GM18511 (cell line): ENCODE results near the gene UXS1.

Source experiments
- ATAC-seq: cut with Tn5 transposase; IDR thresholded peaks from one replicate; pipeline ENCODE4 v1.9.1; 2021; ENCODE audit warnings: mild to moderate bottlenecking, moderate library complexity; ENCODE audit not compliant: unreplicated experiment

The UXS1 gene

GRCh38 chr2:106189764-106190468 is 4.2 kb downstream of the UXS1 start:
- ATAC-seq = no peak

- peak; percentile 23 for ATAC-seq
These were observed 4.8 kb downstream of the UXS1 start for GRCh38 chr2:106189325-106189724.

GRCh38 chr2:106187273-106187891 is 6.7 kb downstream of the UXS1 start:
- ATAC-seq = no peak

GRCh38 chr2:106185475-106186184 is 8.5 kb downstream of the UXS1 start:
- ATAC-seq = no peak

GRCh38 chr2:106184857-106185256 is 9.2 kb downstream of the UXS1 start:
- ATAC-seq = no peak

- no peak for ATAC-seq
These were observed 9.7 kb downstream of the UXS1 start for GRCh38 chr2:106184394-106184793.

- ATAC-seq = no peak
These were observed 10.9 kb downstream of the UXS1 start for GRCh38 chr2:106183101-106183696.

GRCh38 chr2:106181064-106181463 is 13.0 kb downstream of the UXS1 start:
- ATAC-seq = no peak

- no peak for ATAC-seq
These were observed 13.5 kb downstream of the UXS1 start for GRCh38 chr2:106180602-106181001.

- ATAC-seq = no peak
These were observed 15.4 kb downstream of the UXS1 start for GRCh38 chr2:106178716-106179115.

GRCh38 chr2:106177581-106177980 is 16.5 kb downstream of the UXS1 start:
- ATAC-seq = no peak

- ATAC-seq = no peak
These were observed 17.5 kb downstream of the UXS1 start for GRCh38 chr2:106176446-106177099.

GRCh38 chr2:106175086-106175850 is 18.8 kb downstream of the UXS1 start:
- no peak for ATAC-seq

GRCh38 chr2:106174056-106174455 is 20.0 kb downstream of the UXS1 start:
- ATAC-seq = no peak

GRCh38 chr2:106172649-106173048 is 21.5 kb downstream of the UXS1 start:
- ATAC-seq = no peak

- ATAC-seq = no peak
These were observed 25.4 kb downstream of the UXS1 start for GRCh38 chr2:106168657-106169056.

GRCh38 chr2:106167067-106167466 is 27.0 kb downstream of the UXS1 start:
- no peak for ATAC-seq

- ATAC-seq = no peak
These were observed 28.5 kb downstream of the UXS1 start for GRCh38 chr2:106165561-106165960.

- no peak for ATAC-seq
These were observed 29.1 kb downstream of the UXS1 start for GRCh38 chr2:106165029-106165428.

- ATAC-seq = no peak
These were observed 30.1 kb downstream of the UXS1 start for GRCh38 chr2:106163948-106164545.
